Upper lobe of left lung (tissue), 6 donors: ENCODE measurements around the gene SAPCD2. TPM values are rescaled to one million over a fixed set of nuclear protein-coding genes. Genes with fewer than 3 reads are reported as not detected.

ENCODE experiments used
- ATAC-seq, 2 donors: fragments of 200-7000 bp; cut with Tn5 transposase; one replicate each; pipeline ENCODE4 v1.9.1; 2022; ENCODE audit warnings: mild to moderate bottlenecking in 2 of 2, moderate library complexity in 2 of 2; ENCODE audit not compliant: low FRiP score in 2 of 2
- DNase-seq, 2 donors: peaks; one replicate each; pipeline ENCODE4 v3.0.0-alpha.2; 2019 to 2020
- H3K27ac ChIP-seq, 4 donors: fragments of 200-600 bp; sonication (generic); one replicate each; pipeline ENCODE4 v1.5.1; 2016 to 2019
- H3K27me3 ChIP-seq, 4 donors: fragments of 200-600 bp; sonication (generic); one replicate each; pipeline ENCODE4 v1.5.1; 2017 to 2019
- H3K36me3 ChIP-seq, 4 donors: fragments of 200-600 bp; sonication (generic); one replicate each; pipeline ENCODE4 v1.5.1; 2016 to 2019
- H3K4me1 ChIP-seq, 4 donors: fragments of 200-600 bp; sonication (generic); one replicate each; pipeline ENCODE4 v1.5.1; 2018 to 2019
- H3K4me3 ChIP-seq, 4 donors: fragments of 200-600 bp; sonication (generic); one replicate each; pipeline ENCODE4 v1.5.1; 2017 to 2019; ENCODE audit warnings: mild to moderate bottlenecking in 2 of 4, moderate library complexity in 1 of 4
- H3K9me3 ChIP-seq, 4 donors: fragments of 200-600 bp; sonication (generic); one replicate each; pipeline ENCODE4 v1.5.1; 2018 to 2019
- EP300 ChIP-seq, 4 donors: sonication (generic); formaldehyde crosslinking; IDR thresholded peaks; one replicate each; pipeline ENCODE4 v1.5.1; 2017; ENCODE audit warnings: antibody characterized with exemption in 4 of 4, control low read depth in 2 of 4
- POLR2A ChIP-seq, 4 donors: fragments of 450-650 bp; IDR thresholded peaks; one replicate each; pipeline ENCODE4 v1.5.1; 2016 to 2017; ENCODE audit warnings: antibody characterized with exemption in 4 of 4, mild to moderate bottlenecking in 2 of 4
- POLR2AphosphoS5 ChIP-seq, 2 donors: sonication (generic); formaldehyde crosslinking; IDR thresholded peaks; one replicate each; pipeline ENCODE4 v1.5.1; 2017; ENCODE audit warnings: antibody characterized with exemption in 2 of 2
- WGBS, 2 donors: methylation state at CpG; one replicate each; pipeline ENCODE4 v1.1.5; 2017 to 2018; 5-methylcytosine and 5-hydroxymethylcytosine counted together
- total RNA-seq, 6 donors: library from RNA; depleted of rRNA in 4 of 6; stranded (reverse); fragments of >200 nt in 4 of 6; gene quantifications; one replicate each; pipeline versions ENCODE4 v1.1.0 to v1.2.1, GENCODE V29; 2016 to 2021
- TF ChIP-seq, protein P1 (sequence below), 6 experiments: fragments of 450-650 bp in 4 of 6; fragments of 200-600 bp in 2 of 6; sonication (generic) in 2 of 6; IDR thresholded peaks; one replicate each; pipeline ENCODE4 v1.5.1; 2016 to 2019; ENCODE audit warnings: antibody characterized with exemption in 6 of 6
- donor health status: DM: no; HTN: no; CAD: no; lungs with moderate emphysema.
- donor health status: DM: no; HTN: yes; CAD: no; lungs with severe emphysema.

Gene SAPCD2
- total RNA-seq, 6 donors from 2014 or later: 0.69 to 6.8 (median 1.4) TPM

DNA sequence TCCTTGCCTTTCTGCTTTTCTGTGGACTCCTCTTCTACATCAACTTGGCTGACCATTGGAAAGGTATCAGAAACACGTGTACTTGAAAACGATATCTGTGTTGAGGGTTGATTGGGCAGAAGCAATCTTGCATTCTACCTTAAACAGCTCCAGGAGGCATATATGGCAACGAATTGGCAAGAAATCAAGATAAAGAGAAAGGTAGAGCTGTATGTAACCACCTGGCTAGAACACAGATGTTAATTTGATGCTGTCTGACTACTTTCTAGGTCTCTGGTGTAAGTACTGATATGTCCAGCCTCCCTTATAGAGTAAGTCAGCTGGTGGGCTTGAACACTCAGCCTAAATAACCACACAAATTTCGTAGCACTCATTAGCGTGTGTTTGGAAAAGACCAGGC, 17.8 kb upstream of the SAPCD2 start:
- 89 to 94% methylated on average over 5 of the region's 5 CpGs for WGBS, 2 donors
- no peak for DNase-seq

DNA sequence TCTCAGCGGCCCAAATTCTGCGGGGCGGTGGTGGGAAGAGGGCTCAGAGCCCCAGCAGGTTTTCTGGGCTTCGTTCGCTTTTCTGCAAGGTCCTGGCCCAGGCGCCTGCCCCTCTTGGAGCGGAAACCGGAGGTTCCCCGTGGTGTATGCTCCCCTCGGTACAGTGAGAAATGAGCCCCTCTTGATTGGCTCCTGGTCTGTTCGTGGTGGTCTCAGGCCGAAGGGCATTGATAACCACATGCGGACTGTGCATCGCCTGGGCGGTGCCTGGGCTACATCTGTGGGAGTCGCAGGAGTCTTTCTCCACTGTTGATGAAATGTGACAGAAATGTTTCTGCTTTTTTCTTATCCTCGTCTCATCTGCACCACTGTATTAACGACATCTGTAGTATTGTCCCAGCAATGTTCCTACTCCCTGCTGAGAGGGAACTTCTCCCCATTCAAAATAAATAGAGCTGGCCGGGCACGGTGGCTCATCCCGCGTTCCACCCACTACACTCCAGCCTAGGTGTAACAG, 17.1 kb upstream of the SAPCD2 start:
- 17 to 31% methylated on average over 6 to 17 of the region's 22 CpGs for WGBS, 2 donors
- no peak for ATAC-seq
- no peak for TF ChIP-seq EP300 (IDR thresholded peaks at IDR 0.05)
- TF ChIP-seq, protein P1, sequence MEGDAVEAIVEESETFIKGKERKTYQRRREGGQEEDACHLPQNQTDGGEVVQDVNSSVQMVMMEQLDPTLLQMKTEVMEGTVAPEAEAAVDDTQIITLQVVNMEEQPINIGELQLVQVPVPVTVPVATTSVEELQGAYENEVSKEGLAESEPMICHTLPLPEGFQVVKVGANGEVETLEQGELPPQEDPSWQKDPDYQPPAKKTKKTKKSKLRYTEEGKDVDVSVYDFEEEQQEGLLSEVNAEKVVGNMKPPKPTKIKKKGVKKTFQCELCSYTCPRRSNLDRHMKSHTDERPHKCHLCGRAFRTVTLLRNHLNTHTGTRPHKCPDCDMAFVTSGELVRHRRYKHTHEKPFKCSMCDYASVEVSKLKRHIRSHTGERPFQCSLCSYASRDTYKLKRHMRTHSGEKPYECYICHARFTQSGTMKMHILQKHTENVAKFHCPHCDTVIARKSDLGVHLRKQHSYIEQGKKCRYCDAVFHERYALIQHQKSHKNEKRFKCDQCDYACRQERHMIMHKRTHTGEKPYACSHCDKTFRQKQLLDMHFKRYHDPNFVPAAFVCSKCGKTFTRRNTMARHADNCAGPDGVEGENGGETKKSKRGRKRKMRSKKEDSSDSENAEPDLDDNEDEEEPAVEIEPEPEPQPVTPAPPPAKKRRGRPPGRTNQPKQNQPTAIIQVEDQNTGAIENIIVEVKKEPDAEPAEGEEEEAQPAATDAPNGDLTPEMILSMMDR (IDR thresholded peaks at IDR 0.05): no peak
- no peak for TF ChIP-seq POLR2A (IDR thresholded peaks at IDR 0.05)
- no peak for TF ChIP-seq POLR2AphosphoS5 (IDR thresholded peaks at IDR 0.05)
- DNase-seq: no peak
- Histone ChIP-seq H3K4me3 (peak overlapping the region; percentile 27 to 82 (median 73)), H3K27ac (peak overlapping the region; percentile 89 to 92 (median 91)), H3K27me3 (no peaks in the 10 kb centered on the region), H3K36me3 (peaks cover 0 to 30% (median 21%) of the 10 kb centered on the region in 4 donors), H3K4me1 (peaks cover 13 to 27% (median 17%) of the 10 kb centered on the region in 4 donors), H3K9me3 (no peaks in the 10 kb centered on the region)

More for the DNA sequence above, 17.8 kb upstream of the SAPCD2 start:
- H3K4me3 ChIP-seq: no peak overlapping the region
- no peak for TF ChIP-seq POLR2A (IDR thresholded peaks at IDR 0.05)
- TF ChIP-seq, protein P1 (IDR thresholded peaks at IDR 0.05): no peak
- no peak for TF ChIP-seq EP300 (IDR thresholded peaks at IDR 0.05)
- no peak for TF ChIP-seq POLR2AphosphoS5 (IDR thresholded peaks at IDR 0.05)
- no peaks in the 10 kb centered on the region for H3K27me3 ChIP-seq
- no peak overlapping the region for H3K27ac ChIP-seq
- peaks cover 13 to 27% (median 17%) of the 10 kb centered on the region in 4 donors for H3K4me1 ChIP-seq
- H3K36me3 ChIP-seq: peaks cover 0 to 28% (median 20%) of the 10 kb centered on the region in 4 donors
- no peaks in the 10 kb centered on the region for H3K9me3 ChIP-seq
- no peak for ATAC-seq

DNA sequence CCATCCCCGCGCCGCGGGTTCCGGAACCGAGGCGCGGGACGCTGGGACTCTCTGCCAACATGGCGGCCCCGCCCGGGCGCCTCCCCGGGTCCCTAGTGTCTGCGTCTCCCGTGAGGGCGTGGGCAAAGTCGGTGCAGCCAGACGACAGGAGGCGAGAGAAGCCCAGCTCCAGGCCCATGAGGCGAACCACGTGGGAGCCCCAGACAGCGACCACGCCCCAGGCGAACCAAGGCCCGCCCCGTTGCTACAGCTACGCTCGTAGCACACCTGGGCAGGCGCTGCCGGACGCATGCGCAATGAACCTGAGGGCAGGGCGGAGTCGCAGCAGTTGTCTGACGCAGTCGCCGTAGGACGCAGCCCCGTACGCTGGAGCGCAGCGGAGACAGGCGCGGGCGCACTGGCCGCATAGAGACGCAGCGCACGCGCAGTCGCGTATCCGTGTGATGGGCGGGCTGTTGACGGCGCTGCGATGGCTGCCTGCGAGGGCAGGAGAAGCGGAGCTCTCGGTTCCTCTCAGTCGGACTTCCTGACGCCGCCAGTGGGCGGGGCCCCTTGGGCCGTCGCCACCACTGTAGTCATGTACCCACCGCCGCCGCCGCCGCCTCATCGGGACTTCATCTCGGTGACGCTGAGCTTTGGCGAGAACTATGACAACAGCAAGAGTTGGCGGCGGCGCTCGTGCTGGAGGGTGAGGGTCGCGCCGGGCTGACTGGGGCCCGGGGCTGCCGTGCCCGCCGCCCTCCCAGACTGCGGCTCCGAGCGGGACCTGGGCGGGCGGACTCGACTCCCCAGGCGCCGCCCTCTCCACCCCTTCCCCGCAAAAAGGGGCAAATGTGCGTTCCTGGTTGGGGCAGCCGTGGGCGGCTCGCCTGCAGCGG, 16.4 kb upstream of the SAPCD2 start, which contains the start of gene MAN1B1:
MAN1B1 (plus strand) TSS at position 455 of the 878 bp plus-strand sequence; CDS start at position 470, 15 bp downstream.
- Histone ChIP-seq H3K4me3 (peak within 1 kb of the TSS; percentile 27 to 82 (median 73)), H3K27me3 (no peaks in the 10 kb centered on the region), H3K36me3 (peaks cover 0 to 29% (median 18%) of the 10 kb centered on the region in 4 donors), H3K4me1 (peaks cover 13 to 27% (median 17%) of the 10 kb centered on the region in 4 donors), H3K27ac (peak within 1 kb of the TSS; percentile 89 to 92 (median 91)), H3K9me3 (no peaks in the 10 kb centered on the region)
- peak; percentile 99 to 100 for DNase-seq
- WGBS, 2 donors: 0 to 4% methylated on average over 11 to 19 of the region's 101 CpGs
- TF ChIP-seq POLR2A (IDR thresholded peaks at IDR 0.05): peak; percentile 34 to 85 (median 57)
- TF ChIP-seq POLR2AphosphoS5 (IDR thresholded peaks at IDR 0.05): peak; percentile 86 to 91
- TF ChIP-seq, protein P1 (IDR thresholded peaks at IDR 0.05): peak in 2 of 6 experiments; percentile 19 to 55
- TF ChIP-seq EP300 (IDR thresholded peaks at IDR 0.05): peak in 1 of 4 donors; percentile 36
- ATAC-seq: peak; percentile 95 to 97

DNA sequence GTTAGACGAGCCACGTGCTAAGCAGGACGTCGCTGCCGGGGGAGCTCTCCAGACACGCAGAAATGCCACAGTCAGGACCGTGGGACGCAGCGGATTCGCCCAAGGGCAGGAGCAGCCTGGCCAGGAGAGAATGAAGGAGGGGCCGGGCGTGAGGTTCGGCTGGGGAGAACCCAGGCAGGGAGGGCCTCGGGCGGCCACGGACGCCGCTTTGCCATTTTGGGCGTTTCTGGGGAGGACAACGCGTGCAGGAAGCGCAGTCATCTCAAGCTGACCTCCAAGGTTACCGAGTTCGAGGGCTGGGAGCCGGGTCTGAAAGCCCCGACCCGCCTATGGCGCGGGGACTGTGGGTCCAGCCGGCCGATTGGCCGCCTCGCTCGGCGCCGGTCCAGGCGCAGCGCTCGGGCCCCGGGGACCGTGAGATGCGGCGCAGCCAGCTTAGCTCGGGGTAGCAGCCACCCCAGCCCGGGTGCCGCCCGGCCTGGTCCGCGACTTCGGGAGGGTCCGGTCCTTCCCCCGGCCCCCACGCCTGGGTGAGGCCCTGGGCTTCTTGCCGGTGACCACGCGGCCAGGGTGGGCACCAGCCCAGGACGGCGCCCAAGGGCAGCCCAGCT, 15.7 kb upstream of the SAPCD2 start:
- Histone ChIP-seq H3K4me3 (peak overlapping the region; percentile 13 to 82 (median 73)), H3K9me3 (no peaks in the 10 kb centered on the region), H3K27me3 (no peaks in the 10 kb centered on the region), H3K4me1 (peaks cover 13 to 27% (median 17%) of the 10 kb centered on the region in 4 donors), H3K36me3 (peaks cover 0 to 31% (median 19%) of the 10 kb centered on the region in 4 donors), H3K27ac (peak overlapping the region; percentile 89 to 92 (median 91))
- WGBS, 2 donors: 0% methylated on average over 9 to 13 of the region's 58 CpGs
- ATAC-seq: peak; percentile 1 to 55
- TF ChIP-seq POLR2A (IDR thresholded peaks at IDR 0.05) (no peak), EP300 (IDR thresholded peaks at IDR 0.05) (no peak), POLR2AphosphoS5 (IDR thresholded peaks at IDR 0.05) (no peak)
- TF ChIP-seq, protein P1 (IDR thresholded peaks at IDR 0.05): no peak
- no peak for DNase-seq
